HG02852 (cell line): ENCODE measurements around the gene TBX6.
"Not testable (repeated sequence)": the region's sequence is repeated elsewhere in the genome, so short reads cannot be mapped to it uniquely, and the experiment has no call there.

Experiments
- ATAC-seq: cut with Tn5 transposase; IDR thresholded peaks from one replicate; pipeline ENCODE4 v1.9.1; 2021; ENCODE audit warnings: mild to moderate bottlenecking, moderate library complexity; ENCODE audit not compliant: unreplicated experiment

The TBX6 gene

GRCh38 chr16:30091474-30092372, at the start of gene TBX6:
TBX6 (minus strand) TSS chr16:30091924; CDS start chr16:30091193, 731 bp downstream.
- peak; percentile 62 for ATAC-seq

DNA sequence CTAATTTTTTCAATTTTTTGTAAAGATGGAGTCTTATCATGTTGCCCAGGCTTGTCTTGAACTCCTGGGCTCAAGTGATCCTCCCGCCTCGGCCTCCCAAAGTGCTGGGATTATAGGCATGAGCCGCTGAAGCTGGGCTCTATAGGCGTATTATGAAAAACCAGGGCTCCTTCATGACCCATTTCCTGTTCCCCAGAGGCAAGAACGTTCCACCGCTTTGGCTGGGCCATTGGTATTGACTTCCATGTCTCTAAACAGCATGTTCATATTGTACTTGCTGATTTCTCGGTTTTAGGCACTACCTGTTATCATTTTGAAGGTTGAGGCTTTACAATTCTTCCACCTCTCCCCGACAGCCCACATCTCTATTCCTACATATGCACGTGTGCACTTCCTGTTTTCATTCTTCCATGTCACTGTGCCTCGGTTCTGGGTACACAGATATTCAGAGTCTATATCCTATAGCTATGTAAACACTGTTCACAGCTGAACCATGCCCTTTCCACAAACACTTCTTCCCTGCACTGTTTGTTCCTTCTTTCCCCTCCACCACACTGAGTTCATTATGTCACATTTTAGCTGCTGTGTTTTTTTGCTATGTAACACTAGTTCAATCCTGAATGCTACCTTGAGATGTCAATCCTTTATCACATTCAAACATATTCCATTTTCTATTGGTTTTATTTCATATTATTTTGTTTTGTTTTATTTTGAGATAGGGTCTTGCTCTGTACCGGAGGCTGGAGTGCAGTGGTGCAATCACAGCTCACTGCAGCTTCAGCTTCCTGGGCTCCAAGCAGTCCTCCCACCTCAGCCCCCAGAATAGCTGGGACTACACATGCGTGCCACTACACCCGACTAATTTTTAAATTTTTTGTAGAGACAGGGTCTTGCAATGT, 48.1 kb upstream of the TBX6 start:
- no peak for ATAC-seq

- no peak for ATAC-seq
Observed at GRCh38 chr16:30137897-30138296, 46.2 kb upstream of the TBX6 start.

DNA sequence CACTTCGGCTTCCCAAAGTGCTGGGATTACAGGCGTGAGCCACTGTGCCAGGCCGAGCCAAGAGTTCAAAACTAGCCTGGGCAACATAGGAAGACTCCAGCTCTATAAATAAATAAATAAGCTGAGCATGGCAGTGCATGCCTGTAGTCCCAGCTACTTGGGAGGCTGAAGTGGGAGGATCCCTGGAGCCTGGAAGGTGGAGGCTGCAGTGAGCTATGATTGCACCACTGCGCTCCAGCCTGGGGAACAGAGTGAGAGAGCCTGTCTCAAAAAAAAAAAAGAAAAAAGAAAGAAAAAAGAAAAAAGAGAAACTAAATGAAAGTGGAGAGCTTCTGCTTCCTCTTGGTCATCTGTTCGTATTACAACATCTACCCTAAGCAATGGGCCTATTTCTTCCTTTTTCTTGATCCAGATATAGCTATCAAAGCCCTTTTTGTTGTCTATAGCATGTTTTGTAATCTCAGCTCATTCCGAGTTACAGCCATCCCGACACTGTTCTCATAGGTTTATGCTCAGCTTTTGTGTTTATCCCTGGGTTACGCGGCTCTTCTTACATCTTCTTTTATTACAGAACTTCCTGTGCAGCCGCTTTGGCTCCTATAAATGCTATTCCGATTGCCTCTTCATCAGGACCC, 45.4 kb upstream of the TBX6 start:
- no peak for ATAC-seq

DNA sequence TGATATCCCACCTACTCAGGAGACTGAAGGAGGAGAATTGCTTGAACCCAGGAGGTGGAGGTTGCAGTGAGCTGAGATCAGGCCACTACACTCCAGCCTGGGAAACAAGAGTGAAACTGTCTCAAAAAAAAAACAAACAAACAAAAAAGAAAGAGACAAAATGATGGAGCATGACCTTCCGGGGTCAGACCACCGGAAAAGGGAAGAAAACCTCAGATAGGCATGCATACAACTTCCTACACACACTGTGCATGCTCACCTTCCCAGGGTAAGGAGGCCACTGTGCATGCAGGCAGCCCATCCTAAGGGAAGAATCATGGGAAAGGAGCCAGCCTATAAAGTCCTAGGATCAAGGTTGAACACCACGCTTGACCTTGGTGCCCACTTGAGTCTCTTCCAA, 40.9 kb upstream of the TBX6 start:
- no peak for ATAC-seq

- no peak for ATAC-seq
Observed at GRCh38 chr16:30131869-30132475, 40.2 kb upstream of the TBX6 start.

- no peak for ATAC-seq
Observed at GRCh38 chr16:30127993-30128392, 36.3 kb upstream of the TBX6 start.

- ATAC-seq, result not testable (repeated sequence)
Observed at GRCh38 chr16:30125690-30126089, 34.0 kb upstream of the TBX6 start.

DNA sequence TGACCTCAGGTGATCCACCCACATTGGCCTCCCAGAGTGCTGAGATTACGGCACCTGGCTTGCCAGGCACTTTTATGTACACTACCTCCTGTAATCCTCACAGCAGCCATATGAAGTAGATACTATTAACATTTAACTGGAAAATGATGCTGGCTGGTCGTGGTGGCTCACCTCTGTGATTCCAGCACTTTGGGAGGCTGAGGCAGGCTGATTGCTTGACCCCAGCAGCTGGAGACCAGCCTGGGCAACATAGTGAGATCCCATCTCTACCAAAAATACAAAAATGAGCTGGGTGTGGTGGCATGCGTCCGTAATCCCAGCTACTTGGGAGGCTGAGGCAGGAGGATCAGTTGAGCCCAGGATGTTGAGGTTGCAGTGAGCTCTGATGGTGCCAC, 33.3 kb upstream of the TBX6 start:
- ATAC-seq, result no peak

DNA sequence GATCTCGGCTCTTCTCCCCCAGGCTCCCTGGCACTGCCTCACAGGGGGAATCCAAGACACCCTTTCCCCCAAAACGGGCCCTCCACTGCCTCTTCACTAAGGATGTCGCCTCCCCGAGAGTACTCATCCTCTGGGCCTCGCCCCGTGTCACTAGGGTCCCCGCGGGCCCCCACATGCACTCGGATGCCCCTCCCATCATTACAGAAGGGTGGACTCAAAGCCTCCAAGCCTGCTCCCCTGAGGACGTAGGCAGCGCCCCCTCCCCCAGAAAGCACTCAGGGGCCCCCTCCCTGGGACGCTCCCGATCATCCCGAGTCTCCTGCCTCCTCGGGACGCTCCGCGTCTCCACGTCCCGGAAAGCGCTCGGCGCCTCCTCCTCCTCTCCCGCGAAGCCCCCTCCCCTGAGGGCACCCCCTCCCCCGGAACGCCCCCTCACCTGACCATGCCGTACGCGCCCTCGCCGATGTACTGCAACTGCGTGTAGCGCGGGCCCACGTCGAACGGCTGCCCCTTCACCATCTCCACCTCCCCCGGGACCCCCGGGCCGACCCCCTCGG, 31.0 kb upstream of the TBX6 start:
- no peak for ATAC-seq

DNA sequence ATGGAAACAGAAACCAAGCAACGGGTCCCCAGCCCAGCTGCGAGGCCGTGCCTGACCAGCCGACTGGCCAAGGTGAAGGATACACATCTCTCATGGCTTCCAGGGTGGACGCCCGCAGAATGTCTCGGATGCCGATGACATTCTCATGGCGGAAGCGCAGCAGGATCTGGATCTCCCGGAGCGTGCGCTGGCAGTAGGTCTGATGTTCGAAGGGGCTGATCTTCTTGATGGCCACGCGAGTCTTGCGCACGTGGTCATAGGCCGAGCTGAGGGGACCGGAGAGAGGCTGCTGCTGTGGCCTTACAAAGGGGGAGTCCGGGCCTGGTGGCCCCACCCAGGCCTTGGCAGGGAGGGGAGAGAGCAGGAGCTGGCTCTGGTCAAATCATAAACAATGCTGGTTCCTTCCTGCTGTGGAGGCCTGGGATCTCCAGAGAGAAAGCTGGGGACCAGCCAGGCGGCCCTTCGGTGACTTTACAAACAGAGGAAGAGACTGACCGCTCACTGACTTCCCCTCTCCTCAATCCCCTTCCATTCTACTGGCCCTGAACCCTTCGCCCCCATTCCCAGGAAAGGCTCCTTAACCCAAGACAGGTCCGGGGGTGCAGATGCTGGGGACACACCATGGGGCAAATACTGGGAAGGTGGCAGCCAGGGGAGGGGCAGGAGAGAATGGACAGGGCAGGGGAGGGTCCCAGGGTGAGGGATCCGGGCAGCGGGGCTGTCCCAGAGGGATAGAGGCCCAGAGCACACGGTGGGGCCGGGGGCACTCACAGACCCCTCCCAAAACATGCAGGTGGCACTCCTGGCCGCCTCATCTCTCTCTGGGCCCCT, 30.2 kb upstream of the TBX6 start:
- ATAC-seq, result no peak

DNA sequence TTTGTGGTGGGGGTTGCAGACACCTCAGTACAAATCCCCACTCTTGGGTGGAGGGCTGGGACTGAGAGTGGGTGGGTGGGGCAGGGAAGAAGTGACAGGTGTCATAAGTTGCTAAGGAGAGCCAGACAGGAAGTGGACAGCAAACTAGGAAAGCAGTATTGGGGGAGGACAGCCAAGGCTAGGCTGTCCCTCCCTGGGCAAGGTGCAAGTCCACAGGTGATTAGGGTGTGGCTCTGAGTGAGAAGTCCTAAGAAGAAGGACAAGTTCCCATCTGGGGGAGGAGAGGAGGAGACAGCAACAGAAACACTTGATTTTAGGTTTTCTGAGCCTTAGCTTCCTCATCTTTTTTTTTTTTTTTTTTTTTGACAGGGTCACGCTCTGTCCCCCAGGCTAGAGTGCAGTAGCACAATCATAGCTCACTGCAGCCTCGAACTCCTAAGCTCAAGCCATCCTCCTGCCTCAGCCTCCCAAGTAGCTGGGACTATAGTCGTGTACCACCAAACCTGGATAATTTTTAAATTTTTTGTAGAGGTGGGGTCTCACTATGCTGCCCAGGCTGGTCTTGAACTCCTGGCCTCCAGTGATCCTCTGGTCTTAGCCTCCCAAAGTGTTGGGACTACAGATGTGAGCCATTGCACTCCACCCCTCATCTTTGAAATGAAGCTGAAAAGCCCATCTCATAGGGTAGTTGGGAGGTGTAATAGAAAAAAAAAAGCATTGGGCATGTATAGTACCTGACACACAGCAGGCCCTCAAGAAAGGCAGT, 28.8 kb upstream of the TBX6 start:
- ATAC-seq, result no peak

GRCh38 chr16:30119428-30119827, 27.7 kb upstream of the TBX6 start:
- ATAC-seq, result no peak

- no peak for ATAC-seq
Observed at GRCh38 chr16:30117768-30118167, 26.0 kb upstream of the TBX6 start.

DNA sequence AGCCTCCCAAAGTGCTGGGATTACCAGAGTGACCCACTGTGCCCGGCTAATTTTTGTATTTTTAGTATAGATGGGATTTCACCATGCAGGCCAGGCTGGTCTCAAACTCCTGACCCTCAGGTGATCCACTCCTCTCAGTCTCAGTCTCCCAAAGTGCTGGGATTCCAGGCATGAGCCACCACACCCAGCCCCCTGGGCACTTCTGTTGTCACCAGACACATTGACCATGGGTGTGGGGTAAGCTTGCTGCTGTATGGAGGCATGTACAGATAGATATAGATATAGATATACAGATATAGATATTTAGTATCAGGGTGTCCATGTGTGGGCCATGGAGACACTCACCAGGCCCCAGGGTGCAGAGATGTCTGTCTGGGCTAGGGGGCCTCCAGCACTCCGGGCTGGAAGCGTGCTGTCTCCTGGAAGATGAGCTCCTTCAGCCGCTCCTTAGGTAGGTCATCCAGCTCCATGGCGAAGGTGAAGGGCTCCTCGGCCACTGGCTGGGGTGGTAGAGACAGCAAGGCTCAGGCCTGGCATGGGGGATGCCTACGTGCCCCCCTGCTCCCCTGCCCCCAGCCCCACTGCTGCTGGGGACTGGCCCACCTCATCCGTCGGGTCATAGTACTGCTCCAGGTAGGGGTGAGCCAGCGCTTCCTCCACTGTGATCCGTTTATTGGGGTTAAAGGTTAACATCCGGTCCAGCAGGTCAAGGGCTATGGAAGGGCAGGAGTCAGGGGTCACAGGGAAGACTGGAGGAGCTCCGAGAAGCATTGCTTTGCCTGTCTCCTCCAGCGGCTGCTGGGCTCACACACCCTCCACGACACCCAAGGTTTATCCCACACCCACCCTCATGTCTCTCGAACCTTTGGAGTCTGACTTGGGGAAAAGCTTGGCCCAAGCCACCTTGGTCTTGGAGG, 24.8 kb upstream of the TBX6 start:
- no peak for ATAC-seq

DNA sequence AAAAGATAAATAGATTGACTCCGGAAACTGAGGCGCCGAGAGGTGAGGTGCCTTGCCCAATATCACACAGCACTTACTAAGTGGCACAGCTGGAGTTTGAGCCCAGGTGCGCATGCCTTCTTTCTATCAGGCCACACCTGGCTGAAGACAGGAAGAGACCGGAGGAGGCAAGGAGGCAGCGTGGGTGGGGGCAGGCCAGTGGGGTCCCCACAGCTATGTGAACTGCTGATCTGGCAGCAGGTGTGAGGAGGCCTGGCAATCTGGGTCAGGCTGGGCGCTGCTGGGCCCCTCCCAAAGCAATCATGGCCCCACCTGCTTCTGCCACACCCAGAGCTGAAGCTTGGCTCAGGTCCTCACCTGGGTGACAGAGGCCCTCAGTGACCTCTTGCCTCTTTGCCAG, 23.5 kb upstream of the TBX6 start:
- ATAC-seq, result no peak

DNA sequence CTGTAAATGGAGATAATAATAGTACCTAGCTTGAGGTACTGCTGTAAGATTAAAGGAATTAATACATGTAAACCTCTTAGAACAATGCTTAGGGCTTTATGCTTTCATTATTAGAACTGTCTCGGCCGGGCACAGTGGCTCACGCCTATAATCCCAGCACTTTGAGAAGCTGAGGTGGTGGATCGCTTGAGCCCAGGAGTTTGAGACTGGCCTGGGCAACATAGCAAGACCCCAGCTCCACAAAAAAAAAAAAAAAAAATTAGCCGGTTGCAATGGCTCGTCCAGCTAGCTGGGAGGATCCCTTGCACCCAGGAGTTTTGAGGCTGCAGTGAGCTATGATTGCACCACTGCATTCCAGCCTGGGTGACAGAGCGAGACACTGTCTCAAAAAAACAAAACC, 23.1 kb upstream of the TBX6 start:
- ATAC-seq, result not testable (repeated sequence)

GRCh38 chr16:30114411-30114810, 22.7 kb upstream of the TBX6 start:
- no peak for ATAC-seq
